HL-60 (cell line): Measurements from ENCODE around the gene MROH7.

Source experiments
- DNase-seq, 2 experiments: peaks; one replicate each; pipeline ENCODE4 v3.0.0-alpha.2; 2010 to 2020; ENCODE audit warnings: low read depth in 1 of 2, low spot score in 1 of 2
- H3K27ac ChIP-seq: fragments of 250-450 bp; sonication (Bioruptor Pico); replicated peaks from 2 replicates; pipeline ENCODE4 v1.5.1; 2020; ENCODE audit warnings: mild to moderate bottlenecking, moderate library complexity
- H3K27me3 ChIP-seq: fragments of 250-450 bp; sonication (Bioruptor Pico); 2 replicates; pipeline ENCODE4 v1.5.1; 2021; ENCODE audit warnings: mild to moderate bottlenecking, moderate library complexity; ENCODE audit not compliant: insufficient read depth, poor library complexity, severe bottlenecking
- H3K4me3 ChIP-seq: replicated peaks from 2 replicates; pipeline ENCODE4 v1.5.1; 2011; ENCODE audit warnings: mild to moderate bottlenecking, control low read depth, low read length; ENCODE audit not compliant: insufficient read depth
- GABPA ChIP-seq: IDR thresholded peaks from 2 replicates; pipeline ENCODE4 v1.6.1; 2012; ENCODE audit warnings: low read depth
- POLR2AphosphoS5 ChIP-seq: IDR thresholded peaks from 2 replicates; pipeline ENCODE4 v1.6.1; 2012; ENCODE audit warnings: low read depth
- SPI1 ChIP-seq: IDR thresholded peaks from 2 replicates; pipeline ENCODE4 v1.6.1; 2012; ENCODE audit warnings: low read depth, mild to moderate bottlenecking, borderline replicate concordance
- TF ChIP-seq, protein P1 (sequence below): IDR thresholded peaks from 2 replicates; pipeline ENCODE4 v1.6.1; 2012; ENCODE audit warnings: low read depth; ENCODE audit not compliant: insufficient replicate concordance
- TF ChIP-seq, protein P2 (sequence below): IDR thresholded peaks from one replicate; pipeline ENCODE4 v1.5.1; 2011; ENCODE audit warnings: low read length, control low read depth, inconsistent platforms; ENCODE audit not compliant: insufficient read depth

The MROH7 gene

DNA sequence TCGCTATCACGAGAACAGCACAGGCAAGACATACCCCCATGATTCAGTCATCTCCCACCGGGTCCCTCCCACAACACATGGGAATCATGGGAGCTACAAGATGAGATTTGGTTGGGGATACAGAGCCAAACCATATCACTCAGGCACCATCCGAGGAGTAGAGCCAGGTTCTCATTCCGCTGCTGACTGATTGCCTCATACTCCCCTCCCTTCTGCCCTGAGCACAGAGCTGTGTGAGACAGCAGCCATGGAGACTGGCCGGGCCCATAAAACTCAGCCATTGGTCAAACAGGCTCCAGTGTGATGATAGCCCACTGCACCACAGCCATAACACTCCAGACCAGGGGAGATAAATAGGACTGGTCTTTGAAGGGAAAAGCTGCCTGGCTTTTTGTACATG, 96.7 kb downstream of the MROH7 start:
- Histone ChIP-seq H3K27ac (no peak overlapping the region), H3K27me3 (no peaks in the 10 kb centered on the region), H3K4me3 (no peak overlapping the region)
- no peak for DNase-seq
- TF ChIP-seq SPI1 = no peak
- TF ChIP-seq, protein P1, sequence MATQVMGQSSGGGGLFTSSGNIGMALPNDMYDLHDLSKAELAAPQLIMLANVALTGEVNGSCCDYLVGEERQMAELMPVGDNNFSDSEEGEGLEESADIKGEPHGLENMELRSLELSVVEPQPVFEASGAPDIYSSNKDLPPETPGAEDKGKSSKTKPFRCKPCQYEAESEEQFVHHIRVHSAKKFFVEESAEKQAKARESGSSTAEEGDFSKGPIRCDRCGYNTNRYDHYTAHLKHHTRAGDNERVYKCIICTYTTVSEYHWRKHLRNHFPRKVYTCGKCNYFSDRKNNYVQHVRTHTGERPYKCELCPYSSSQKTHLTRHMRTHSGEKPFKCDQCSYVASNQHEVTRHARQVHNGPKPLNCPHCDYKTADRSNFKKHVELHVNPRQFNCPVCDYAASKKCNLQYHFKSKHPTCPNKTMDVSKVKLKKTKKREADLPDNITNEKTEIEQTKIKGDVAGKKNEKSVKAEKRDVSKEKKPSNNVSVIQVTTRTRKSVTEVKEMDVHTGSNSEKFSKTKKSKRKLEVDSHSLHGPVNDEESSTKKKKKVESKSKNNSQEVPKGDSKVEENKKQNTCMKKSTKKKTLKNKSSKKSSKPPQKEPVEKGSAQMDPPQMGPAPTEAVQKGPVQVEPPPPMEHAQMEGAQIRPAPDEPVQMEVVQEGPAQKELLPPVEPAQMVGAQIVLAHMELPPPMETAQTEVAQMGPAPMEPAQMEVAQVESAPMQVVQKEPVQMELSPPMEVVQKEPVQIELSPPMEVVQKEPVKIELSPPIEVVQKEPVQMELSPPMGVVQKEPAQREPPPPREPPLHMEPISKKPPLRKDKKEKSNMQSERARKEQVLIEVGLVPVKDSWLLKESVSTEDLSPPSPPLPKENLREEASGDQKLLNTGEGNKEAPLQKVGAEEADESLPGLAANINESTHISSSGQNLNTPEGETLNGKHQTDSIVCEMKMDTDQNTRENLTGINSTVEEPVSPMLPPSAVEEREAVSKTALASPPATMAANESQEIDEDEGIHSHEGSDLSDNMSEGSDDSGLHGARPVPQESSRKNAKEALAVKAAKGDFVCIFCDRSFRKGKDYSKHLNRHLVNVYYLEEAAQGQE = no peak
- TF ChIP-seq POLR2AphosphoS5 = no peak
- TF ChIP-seq, protein P2, sequence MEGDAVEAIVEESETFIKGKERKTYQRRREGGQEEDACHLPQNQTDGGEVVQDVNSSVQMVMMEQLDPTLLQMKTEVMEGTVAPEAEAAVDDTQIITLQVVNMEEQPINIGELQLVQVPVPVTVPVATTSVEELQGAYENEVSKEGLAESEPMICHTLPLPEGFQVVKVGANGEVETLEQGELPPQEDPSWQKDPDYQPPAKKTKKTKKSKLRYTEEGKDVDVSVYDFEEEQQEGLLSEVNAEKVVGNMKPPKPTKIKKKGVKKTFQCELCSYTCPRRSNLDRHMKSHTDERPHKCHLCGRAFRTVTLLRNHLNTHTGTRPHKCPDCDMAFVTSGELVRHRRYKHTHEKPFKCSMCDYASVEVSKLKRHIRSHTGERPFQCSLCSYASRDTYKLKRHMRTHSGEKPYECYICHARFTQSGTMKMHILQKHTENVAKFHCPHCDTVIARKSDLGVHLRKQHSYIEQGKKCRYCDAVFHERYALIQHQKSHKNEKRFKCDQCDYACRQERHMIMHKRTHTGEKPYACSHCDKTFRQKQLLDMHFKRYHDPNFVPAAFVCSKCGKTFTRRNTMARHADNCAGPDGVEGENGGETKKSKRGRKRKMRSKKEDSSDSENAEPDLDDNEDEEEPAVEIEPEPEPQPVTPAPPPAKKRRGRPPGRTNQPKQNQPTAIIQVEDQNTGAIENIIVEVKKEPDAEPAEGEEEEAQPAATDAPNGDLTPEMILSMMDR = no peak
- TF ChIP-seq GABPA = no peak

DNA sequence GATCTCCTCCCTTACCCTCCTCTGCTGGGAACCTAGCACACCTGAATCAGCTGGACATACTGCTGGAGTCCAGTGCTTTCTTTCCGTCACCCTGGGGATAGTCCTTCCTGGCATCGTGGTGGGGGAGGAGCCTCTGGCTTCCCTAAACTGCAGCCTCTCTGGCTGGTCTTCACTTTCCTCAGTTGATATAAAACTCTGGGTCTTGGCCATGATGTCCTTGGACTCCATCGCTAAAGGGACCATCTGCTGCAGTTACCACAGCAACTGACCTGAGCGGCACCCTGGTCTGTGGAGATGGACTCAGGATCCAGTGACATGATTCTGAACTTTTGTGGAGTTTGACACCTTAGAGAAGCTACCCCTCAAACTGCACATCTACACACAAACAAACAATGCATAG, 99.9 kb downstream of the MROH7 start:
- Histone ChIP-seq H3K4me3 (no peak overlapping the region), H3K27me3 (no peaks in the 10 kb centered on the region), H3K27ac (no peak overlapping the region)
- no peak for DNase-seq
- TF ChIP-seq, protein P1 = no peak

- no peak for TF ChIP-seq SPI1
- TF ChIP-seq POLR2AphosphoS5 = no peak
- TF ChIP-seq, protein P2 = no peak
- TF ChIP-seq, protein P1 = no peak
- TF ChIP-seq GABPA = no peak
- no peaks in the 10 kb centered on the region for H3K27me3 ChIP-seq
- no peak for DNase-seq
- no peak overlapping the region for H3K27ac ChIP-seq
- H3K4me3 ChIP-seq = no peak overlapping the region
Measured at GRCh38 chr1:54742282-54742681, 100.7 kb downstream of the MROH7 start.
